Activated T-cell treated with anti-CD3 and anti-CD28 coated beads, Interleukin-2, amount 50 U/mL, for 4 hours (primary cell): ENCODE measurements around the gene PLXDC2. TPM values are rescaled to one million over a fixed set of nuclear protein-coding genes. Genes with fewer than 3 reads are reported as not detected.

Source experiments
- ATAC-seq, 2 donors: fragments of 200-7000 bp; cut with Tn5 transposase; one replicate each; pipeline ENCODE4 v1.10.0; 2021
- DNase-seq: peaks from one replicate; pipeline ENCODE4 v3.0.0-alpha.2; 2020
- H3K27me3 Mint-ChIP-seq: one replicate; pipeline ENCODE4 v1.8.0; 2021; ENCODE audit warnings: low read depth, mixed read lengths
- H3K36me3 Mint-ChIP-seq: one replicate; pipeline ENCODE4 v1.8.0; 2022; ENCODE audit warnings: mixed read lengths; ENCODE audit not compliant: insufficient read depth
- H3K4me1 Mint-ChIP-seq: one replicate; pipeline ENCODE4 v1.8.0; 2021; ENCODE audit warnings: low read depth, mixed read lengths
- H3K4me3 Mint-ChIP-seq: one replicate; pipeline ENCODE4 v1.8.0; 2021; ENCODE audit warnings: mild to moderate bottlenecking, moderate library complexity, mixed read lengths
- H3K9me3 Mint-ChIP-seq: one replicate; pipeline ENCODE4 v1.8.0; 2021; ENCODE audit warnings: mixed read lengths
- total RNA-seq, 3 donors: library from RNA; stranded (reverse); gene quantifications; one replicate each; pipeline ENCODE4 v1.2.1, GENCODE V29; 2021

The PLXDC2 gene
- total RNA-seq, 3 donors from 2014 or later = 0.08 to 0.21 (median 0.16) TPM

DNA sequence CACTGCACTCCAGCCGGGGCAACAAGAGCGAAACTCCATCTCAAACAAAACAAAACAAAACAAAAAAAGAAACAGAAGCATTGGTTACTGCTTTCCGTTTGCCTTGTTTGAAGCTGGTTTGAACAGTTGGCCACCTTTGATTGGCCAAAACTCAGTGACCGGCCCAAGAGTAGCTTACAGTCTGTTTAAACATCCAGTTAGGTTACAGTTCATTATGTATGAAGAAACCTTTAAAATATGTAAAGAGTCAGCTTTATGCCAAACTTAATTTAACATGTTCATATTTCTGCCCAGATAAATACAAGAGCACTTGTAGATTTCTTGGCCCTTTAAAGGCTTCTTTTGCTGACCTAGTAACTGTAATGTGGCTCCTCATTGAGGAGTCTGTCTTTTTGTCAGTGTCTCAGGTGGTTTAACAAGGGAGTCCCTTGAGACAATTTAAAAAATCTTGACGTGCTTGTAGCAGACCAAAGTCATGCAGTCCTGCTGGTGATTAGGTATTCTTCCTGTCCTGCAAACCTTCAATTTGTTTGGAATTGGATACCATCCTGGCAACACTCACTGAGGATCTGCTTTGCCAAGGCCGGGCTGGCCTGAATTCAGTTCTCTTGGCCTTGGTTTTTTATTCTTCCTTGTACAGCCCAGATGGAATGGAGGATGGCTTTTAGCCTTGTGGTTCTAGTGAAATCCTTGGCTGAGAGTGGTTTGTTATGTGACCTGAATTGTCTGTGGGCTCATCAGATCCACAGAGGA lies 128.9 kb downstream of the PLXDC2 start:
- no peaks in the 10 kb centered on the region for H3K27me3 Mint-ChIP-seq
- H3K9me3 Mint-ChIP-seq = no peaks in the 10 kb centered on the region

DNA sequence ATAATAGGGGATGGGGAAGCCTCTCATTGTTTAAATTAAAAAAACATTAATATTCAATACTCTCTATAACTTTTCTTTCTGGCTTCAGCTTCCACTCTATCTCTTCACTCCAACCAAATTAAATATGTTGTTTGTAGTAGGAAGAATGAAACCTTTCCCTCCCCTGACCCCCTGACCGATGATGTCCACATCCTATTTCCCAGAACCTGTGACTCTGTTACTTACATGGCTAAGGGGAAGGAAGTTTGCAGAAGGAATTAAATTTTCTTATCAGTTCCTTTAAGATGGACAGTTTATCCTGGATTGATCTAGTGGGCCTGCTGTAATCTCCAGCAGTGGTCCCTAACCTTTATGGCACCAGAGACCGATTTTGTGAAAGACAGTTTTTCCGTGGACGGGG lies 130.0 kb downstream of the PLXDC2 start:
- ATAC-seq (no peak), DNase-seq (no peak)
- Mint-ChIP-seq H3K27me3 (no peaks in the 10 kb centered on the region), H3K4me3 (no peak overlapping the region), H3K9me3 (peaks cover 2% of the 10 kb centered on the region), H3K4me1 (no peaks in the 10 kb centered on the region), H3K36me3 (no peaks in the 10 kb centered on the region)

More for the DNA sequence above, 128.9 kb downstream of the PLXDC2 start:
- no peaks in the 10 kb centered on the region for H3K36me3 Mint-ChIP-seq
- H3K4me3 Mint-ChIP-seq = no peak overlapping the region
- ATAC-seq = no peak
- no peaks in the 10 kb centered on the region for H3K4me1 Mint-ChIP-seq
- no peak for DNase-seq

DNA sequence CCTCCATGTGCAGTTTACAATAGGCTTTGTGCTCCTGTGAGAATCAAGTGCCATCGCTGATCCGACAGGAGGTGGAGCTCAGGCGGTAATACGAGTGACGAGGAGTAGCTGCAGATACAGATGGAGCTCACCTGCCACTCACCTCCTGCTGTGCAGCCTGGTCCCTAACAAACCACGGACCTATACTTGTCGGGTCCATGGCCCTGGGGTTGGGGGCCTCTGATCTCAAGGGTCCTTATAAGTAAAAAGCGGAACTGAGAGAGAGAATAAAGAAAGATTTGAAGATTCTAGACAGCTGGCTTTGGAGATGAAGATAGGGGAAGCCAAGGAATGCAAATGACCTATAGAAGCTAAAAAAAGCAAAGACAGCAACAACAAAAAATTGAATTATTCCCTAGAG lies 130.6 kb downstream of the PLXDC2 start:
- no peak for DNase-seq
- ATAC-seq = no peak
- Mint-ChIP-seq H3K9me3 (peaks cover 3% of the 10 kb centered on the region), H3K27me3 (no peaks in the 10 kb centered on the region), H3K36me3 (no peaks in the 10 kb centered on the region), H3K4me1 (no peaks in the 10 kb centered on the region), H3K4me3 (no peak overlapping the region)

DNA sequence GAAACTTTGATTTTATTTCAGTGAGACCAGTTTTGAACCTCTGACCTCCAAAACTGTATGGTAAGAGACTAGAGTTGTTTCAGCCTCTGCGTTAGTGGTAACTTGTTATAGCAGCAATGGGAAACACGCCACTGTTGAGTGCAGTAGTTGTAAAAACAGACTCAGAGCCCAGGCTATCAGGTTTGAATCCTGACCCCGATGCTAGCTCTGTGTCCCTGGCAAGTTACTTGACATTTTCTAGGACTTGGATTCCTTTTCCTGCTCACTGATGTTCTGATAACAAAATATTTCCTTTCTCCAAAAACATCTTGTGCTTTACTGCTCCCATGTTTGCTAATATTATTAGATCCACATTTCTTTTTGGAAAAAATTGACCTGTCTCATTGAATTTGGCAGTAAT lies 131.0 kb downstream of the PLXDC2 start:
- ATAC-seq = no peak
- H3K36me3 Mint-ChIP-seq = no peaks in the 10 kb centered on the region
- no peaks in the 10 kb centered on the region for H3K27me3 Mint-ChIP-seq
- H3K4me3 Mint-ChIP-seq = no peak overlapping the region
- H3K9me3 Mint-ChIP-seq = peaks cover 3% of the 10 kb centered on the region
- H3K4me1 Mint-ChIP-seq = no peaks in the 10 kb centered on the region
- no peak for DNase-seq

DNA sequence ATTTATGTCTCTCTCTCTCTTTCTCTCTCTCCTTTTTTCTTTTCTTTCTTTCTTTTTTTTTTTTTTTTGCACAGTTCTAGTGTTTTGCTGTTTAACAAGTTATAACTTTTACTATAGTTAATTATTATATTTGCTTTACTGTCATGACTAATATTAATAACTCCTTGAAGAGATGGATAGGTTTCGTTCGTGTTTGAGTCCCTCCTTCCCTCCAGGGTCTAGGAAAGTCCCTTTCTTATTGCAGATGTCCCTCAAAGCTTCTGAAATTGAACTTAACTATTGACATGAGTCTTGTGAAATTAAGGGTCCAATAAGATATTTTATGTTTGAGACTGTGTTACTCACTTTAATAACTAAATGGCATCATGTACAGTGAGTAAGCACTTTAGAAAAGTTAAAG lies 131.4 kb downstream of the PLXDC2 start:
- H3K4me3 Mint-ChIP-seq = no peak overlapping the region
- no peak for DNase-seq
- no peaks in the 10 kb centered on the region for H3K4me1 Mint-ChIP-seq
- H3K27me3 Mint-ChIP-seq = no peaks in the 10 kb centered on the region
- ATAC-seq = no peak
- H3K9me3 Mint-ChIP-seq = peaks cover 3% of the 10 kb centered on the region
- no peaks in the 10 kb centered on the region for H3K36me3 Mint-ChIP-seq

DNA sequence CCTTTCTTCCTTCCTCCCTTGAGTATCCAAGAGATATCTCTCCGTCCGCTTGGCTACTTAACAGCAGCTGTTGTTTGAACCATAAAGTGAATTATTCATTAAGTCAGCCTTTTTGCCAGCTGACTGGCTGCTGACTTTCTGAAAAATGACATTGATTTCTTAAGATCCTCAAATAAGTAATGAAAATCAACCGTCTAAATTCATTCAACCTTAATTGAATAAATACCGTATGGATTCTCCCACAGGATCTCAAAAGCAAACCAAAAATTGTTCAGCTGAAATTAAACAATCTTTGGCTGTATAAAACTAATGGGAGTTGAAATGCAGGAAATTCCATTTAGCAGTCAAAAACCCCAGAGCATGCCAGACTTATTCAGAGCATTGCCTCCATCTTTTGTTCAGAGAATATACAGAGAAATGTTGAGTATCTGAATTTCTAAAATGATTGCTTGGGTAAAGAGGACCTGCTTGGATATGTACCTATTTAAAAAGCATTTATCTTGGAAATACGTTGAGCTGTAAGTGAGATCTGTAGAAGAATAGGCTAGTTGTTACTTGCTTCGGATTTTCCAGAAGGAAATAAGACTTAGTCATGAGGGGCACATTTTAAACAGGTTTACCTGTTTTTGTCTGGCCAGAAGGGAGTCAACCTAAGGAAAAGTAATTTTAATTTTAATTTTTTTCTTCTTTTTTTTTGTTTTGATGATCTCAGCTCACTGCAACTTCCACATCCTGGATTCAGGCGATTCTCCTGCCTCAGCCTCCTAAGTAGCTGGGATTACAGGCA lies 136.2 kb downstream of the PLXDC2 start:
- Mint-ChIP-seq H3K27me3 (no peaks in the 10 kb centered on the region), H3K4me1 (no peaks in the 10 kb centered on the region), H3K9me3 (peaks cover 3% of the 10 kb centered on the region), H3K4me3 (no peak overlapping the region), H3K36me3 (no peaks in the 10 kb centered on the region)
- no peak for DNase-seq
- no peak for ATAC-seq

DNA sequence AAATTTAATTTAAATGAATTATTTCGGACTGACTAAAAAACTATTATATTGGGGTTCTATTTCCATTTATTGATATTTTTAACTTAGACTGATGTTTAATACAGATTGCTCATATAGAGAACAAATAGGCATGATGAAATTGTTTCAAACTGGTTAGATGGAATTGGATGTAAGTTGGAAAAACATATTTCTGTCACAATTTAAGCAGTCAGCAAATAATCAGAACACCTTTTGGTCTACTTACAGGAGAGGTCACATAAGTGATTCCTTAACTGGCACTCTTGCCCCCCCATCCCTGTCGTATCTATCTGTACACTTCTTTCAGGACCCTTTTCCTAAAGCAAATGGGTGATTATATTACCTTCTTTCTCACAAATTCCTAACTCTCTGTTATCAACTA lies 138.4 kb downstream of the PLXDC2 start:
- Mint-ChIP-seq H3K9me3 (peaks cover 3% of the 10 kb centered on the region), H3K4me1 (no peaks in the 10 kb centered on the region), H3K27me3 (no peaks in the 10 kb centered on the region), H3K4me3 (no peak overlapping the region), H3K36me3 (no peaks in the 10 kb centered on the region)
- ATAC-seq (no peak), DNase-seq (no peak)

DNA sequence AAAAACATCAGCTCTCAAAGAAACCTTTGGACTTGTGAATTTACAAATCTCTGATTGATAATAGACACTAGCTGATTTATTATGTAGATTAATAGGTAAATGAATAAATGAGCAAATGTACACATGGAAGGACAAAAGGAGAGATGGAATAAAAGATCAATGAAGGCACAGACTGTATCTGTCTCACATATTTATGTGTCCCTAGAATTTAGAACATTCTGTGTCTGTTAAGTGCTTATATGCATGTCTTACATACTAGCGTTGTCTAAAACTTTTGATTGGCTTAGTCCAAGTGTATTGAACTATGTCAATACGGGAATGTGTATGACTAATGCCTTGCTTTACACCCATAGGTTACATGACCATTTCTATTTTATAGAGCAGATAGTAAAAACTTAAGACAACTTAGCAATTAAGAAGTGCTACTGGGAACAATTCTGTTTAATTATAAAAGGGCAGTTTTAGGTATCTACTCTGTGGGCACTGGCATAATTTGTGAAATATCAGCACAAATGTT lies 140.3 kb downstream of the PLXDC2 start:
- DNase-seq (no peak), ATAC-seq (no peak)
- H3K36me3 Mint-ChIP-seq = no peaks in the 10 kb centered on the region
- H3K27me3 Mint-ChIP-seq = no peaks in the 10 kb centered on the region
- H3K9me3 Mint-ChIP-seq = no peaks in the 10 kb centered on the region
- no peak overlapping the region for H3K4me3 Mint-ChIP-seq
- H3K4me1 Mint-ChIP-seq = no peaks in the 10 kb centered on the region

DNA sequence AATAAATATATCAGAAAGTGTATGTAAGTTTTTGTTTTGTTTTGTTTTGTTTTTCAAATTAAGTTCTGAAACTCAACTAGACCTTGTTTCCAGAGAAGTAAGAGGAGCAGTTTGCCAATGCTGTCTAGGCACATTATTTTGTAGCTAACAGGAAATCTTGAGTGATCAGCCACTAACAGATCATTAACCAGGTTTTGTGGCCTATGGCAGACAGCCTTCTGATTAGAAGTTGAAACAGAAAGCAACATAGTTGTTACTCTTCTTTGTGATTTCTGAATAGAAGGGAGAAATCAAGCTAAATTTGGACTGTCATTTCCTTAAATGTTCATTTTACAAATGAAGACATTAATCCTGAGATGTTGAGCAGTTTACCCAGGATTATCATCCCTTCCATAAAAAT lies 142.6 kb downstream of the PLXDC2 start:
- Mint-ChIP-seq H3K27me3 (no peaks in the 10 kb centered on the region), H3K36me3 (no peaks in the 10 kb centered on the region), H3K4me1 (no peaks in the 10 kb centered on the region), H3K9me3 (no peaks in the 10 kb centered on the region), H3K4me3 (no peak overlapping the region)
- no peak for ATAC-seq
- no peak for DNase-seq

DNA sequence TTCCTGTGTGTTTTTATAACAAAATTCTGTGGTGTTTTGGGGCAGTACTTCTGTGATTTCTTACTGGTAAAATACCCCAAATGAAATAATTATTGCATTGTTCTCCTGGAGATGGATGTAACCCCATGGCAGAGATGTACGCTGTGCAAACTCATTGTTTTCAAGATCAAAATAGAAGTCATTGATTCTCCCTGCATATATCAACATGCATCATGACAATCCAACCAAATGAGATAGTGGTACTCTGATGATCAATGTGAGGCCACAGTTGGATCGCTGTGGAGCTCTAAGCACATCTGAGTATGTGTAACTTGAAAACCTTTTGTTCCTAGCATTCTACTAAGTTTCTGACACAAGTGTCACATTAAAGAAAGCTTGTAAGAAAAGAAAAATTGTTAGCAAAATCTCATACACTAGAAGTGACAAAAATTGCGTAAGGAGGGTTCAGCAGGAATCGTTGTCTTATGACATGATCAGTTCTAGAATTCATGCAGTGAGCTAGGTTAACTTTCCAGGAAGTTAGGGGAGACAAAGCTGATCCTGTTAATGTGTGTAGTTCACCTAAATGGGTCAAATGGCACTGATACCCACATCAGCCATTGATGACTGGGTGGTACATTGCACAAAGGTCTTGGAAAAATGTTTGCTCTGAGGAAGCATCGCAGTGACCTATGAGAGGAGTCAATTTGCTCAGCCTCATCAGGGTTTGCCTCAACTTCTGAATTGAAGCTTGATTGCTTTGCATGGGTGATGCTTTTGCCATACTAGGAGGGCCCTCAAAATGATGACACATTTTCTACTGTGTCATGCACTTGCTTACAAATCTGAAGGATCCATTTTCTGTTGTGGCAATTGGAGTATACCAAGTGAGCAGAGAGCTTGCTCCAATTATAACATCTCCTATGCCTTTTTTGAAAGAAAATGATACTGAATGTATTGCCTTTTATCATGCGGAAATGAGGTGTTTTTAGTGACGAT lies 145.1 kb downstream of the PLXDC2 start:
- DNase-seq (no peak), ATAC-seq (no peak)
- Mint-ChIP-seq H3K27me3 (no peaks in the 10 kb centered on the region), H3K4me3 (no peak overlapping the region), H3K36me3 (no peaks in the 10 kb centered on the region), H3K4me1 (no peaks in the 10 kb centered on the region), H3K9me3 (no peaks in the 10 kb centered on the region)

DNA sequence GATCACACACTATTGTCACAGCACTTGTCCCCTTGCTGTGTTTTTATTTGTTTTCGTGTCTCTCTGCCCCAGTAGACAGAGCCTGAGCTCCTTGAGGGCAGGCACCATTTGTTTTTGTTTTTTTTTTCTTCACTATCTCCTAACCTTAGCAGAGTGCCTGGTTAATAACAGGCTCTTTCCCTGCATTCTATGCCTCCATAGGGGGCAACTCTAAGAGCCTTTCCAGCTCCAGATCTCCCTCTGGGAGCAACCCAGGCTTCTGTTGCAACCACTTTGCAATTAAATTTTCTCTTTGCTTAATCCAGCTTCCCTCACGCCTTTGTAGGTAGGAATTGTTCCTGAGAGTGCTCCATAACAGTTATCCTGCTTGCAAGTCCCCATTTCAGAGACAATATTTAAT lies 148.4 kb downstream of the PLXDC2 start:
- Mint-ChIP-seq H3K4me1 (no peaks in the 10 kb centered on the region), H3K9me3 (no peaks in the 10 kb centered on the region), H3K27me3 (no peaks in the 10 kb centered on the region), H3K4me3 (no peak overlapping the region), H3K36me3 (no peaks in the 10 kb centered on the region)
- ATAC-seq = no peak
- no peak for DNase-seq

DNA sequence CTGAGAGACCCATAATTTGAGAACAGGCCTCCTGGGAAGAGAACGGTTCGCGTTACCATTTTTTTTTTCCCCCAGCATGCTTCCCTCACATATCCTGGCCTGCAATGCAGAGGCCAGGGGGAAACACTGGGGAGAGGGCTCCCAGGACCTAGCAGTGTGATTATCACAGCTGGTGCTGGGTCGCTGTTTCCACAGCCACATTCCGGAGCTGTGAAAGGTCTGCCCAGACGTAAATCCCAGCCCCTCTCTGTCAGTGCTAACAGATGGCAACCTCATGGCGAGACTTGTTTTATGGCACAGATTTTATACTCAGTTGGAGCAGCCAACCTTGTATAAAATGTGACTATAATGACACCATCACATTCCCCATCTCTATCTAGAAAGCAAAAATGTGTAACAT lies 150.5 kb downstream of the PLXDC2 start:
- Mint-ChIP-seq H3K9me3 (no peaks in the 10 kb centered on the region), H3K36me3 (no peaks in the 10 kb centered on the region), H3K27me3 (no peaks in the 10 kb centered on the region), H3K4me1 (no peaks in the 10 kb centered on the region), H3K4me3 (no peak overlapping the region)
- ATAC-seq = no peak
- DNase-seq = no peak

DNA sequence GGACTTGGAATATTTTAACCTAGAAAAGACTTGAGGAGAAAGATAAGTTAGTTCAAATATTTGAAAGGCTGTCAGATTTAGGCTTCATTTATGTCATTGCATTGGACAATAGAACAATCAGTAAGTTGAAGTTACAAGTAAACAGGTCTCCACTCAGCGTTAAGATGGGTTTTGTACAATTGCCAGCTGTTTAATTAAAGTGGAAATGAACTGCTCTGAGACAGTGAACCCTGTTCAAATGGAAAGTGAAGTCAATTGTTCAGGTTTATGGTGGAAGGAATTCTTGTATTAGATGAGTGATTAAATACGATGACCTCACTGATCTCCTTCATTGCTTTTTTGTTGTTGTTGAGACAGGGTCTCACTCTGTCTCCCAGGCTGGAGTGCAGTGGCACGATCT lies 151.7 kb downstream of the PLXDC2 start:
- H3K36me3 Mint-ChIP-seq = no peaks in the 10 kb centered on the region
- DNase-seq (no peak), ATAC-seq (no peak)
- no peaks in the 10 kb centered on the region for H3K9me3 Mint-ChIP-seq
- H3K27me3 Mint-ChIP-seq = no peaks in the 10 kb centered on the region
- H3K4me1 Mint-ChIP-seq = no peaks in the 10 kb centered on the region
- no peak overlapping the region for H3K4me3 Mint-ChIP-seq

DNA sequence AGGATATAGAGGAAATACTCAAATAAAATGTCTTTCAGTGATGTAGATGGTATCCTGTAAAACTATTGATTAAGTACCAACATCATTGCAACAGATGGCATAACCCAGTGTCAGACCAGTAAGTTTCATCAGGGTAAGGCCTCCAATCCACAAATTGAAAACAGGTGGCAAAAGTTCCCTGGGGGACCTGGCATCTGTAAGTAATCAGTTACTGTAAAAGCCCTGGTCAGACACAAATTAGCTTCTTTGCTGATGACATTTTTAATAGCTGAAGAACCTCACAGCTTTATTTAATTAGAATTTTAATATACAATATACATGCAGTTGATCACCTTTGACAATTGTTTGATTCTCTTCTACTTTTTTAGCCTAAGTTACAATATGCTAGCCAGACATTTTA lies 152.5 kb downstream of the PLXDC2 start:
- no peak overlapping the region for H3K4me3 Mint-ChIP-seq
- ATAC-seq (no peak), DNase-seq (no peak)
- no peaks in the 10 kb centered on the region for H3K27me3 Mint-ChIP-seq
- H3K36me3 Mint-ChIP-seq = no peaks in the 10 kb centered on the region
- no peaks in the 10 kb centered on the region for H3K4me1 Mint-ChIP-seq
- no peaks in the 10 kb centered on the region for H3K9me3 Mint-ChIP-seq
